Calu3 (cell line): ENCODE results near the gene APOE. TPM values are rescaled to one million over a fixed set of nuclear protein-coding genes. Genes with fewer than 3 reads are reported as not detected.

Experiments
- BruUV-seq: library from RNA; stranded (reverse); fragments of 400-500 nt; replicated peaks from 2 replicates; lab custom pipeline; 2021; lab: Mats Ljungman, UMichigan
- CTCF ChIA-PET: fragments of 300-600 bp; sonication (Branson Sonifier 250); formaldehyde crosslinking; loops from one replicate; lab custom pipeline; 2022; ENCODE audit warnings: antibody characterized with exemption; lab: Charles Lee
- DNase-seq: peaks from one replicate; pipeline ENCODE4 v3.0.0; 2022
- H3K27ac Mint-ChIP-seq: one replicate; pipeline ENCODE4 v1.8.0; 2022; ENCODE audit warnings: mixed read lengths; ENCODE audit not compliant: unreplicated experiment
- H3K27me3 Mint-ChIP-seq: one replicate; pipeline ENCODE4 v1.8.0; 2022; ENCODE audit warnings: mixed read lengths; ENCODE audit not compliant: unreplicated experiment
- H3K36me3 Mint-ChIP-seq: one replicate; pipeline ENCODE4 v1.8.0; 2022; ENCODE audit warnings: mild to moderate bottlenecking, moderate library complexity, mixed read lengths; ENCODE audit not compliant: insufficient read depth, unreplicated experiment
- H3K4me1 Mint-ChIP-seq: one replicate; pipeline ENCODE4 v1.8.0; 2022; ENCODE audit warnings: mild to moderate bottlenecking, low read depth, mixed read lengths; ENCODE audit not compliant: unreplicated experiment
- H3K4me3 Mint-ChIP-seq: one replicate; pipeline ENCODE4 v1.8.0; 2022; ENCODE audit warnings: mild to moderate bottlenecking, low read depth, moderate library complexity, mixed read lengths; ENCODE audit not compliant: unreplicated experiment
- H3K9me3 Mint-ChIP-seq: one replicate; pipeline ENCODE4 v1.8.0; 2022; ENCODE audit warnings: low read depth, mixed read lengths; ENCODE audit not compliant: unreplicated experiment
- CTCF ChIP-seq: fragments of 200-600 bp; IDR thresholded peaks from one replicate; pipeline ENCODE4 v1.8.0; 2022; ENCODE audit warnings: antibody characterized with exemption; ENCODE audit not compliant: unreplicated experiment
- intact Hi-C: fragments of 100-400 bp; cut with micrococcal nuclease; formaldehyde crosslinking; loops from one replicate; pipeline ENCODE4 v1.10.0; 2022; ENCODE audit not compliant: unreplicated experiment
- total RNA-seq: library from RNA; stranded (reverse); gene quantifications from 2 replicates; pipeline ENCODE4 v1.2.3, GENCODE V29; 2022

APOE gene
- total RNA-seq, 1 experiment from 2014 or later: 1.1 TPM

GRCh38 chr19:44894946-44895345 is 10.7 kb upstream of the APOE start:
- peaks cover 99% of the 10 kb centered on the region for H3K36me3 Mint-ChIP-seq
- no peak overlapping the region for H3K27ac Mint-ChIP-seq
- no peak for DNase-seq
- no peak overlapping the region for H3K4me3 Mint-ChIP-seq
- H3K4me1 Mint-ChIP-seq: peaks cover 26% of the 10 kb centered on the region
- intact Hi-C loops: no loop called here
- H3K9me3 Mint-ChIP-seq: no peaks in the 10 kb centered on the region
- no peak for TF ChIP-seq CTCF
- no TSS peak for BruUV-seq
- CTCF ChIA-PET: interaction anchor here (1.0 kb wide), 1 partner anchor 51 kb away, joined by 3 read pairs; no protein-coding TSS in a partner anchor
- no peaks in the 10 kb centered on the region for H3K27me3 Mint-ChIP-seq

DNA sequence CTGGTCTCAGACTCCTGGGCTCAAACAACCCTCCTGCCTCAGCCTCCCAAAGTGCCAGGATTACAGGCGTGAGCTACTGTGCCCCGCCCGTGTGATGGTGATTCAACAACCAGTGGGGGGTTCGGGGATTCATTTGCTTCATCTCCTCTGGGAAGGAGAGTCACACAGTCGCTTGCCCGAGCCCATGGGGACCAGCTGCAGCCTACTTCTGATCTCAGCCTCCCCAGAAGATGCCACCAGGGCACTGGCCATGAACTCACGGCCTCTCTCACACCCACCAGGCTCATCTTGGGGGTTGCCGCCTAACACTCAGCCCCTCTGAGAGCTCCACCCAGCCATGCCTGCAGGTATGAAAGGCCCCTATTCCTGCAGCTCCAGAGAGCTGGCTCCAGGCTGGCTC is 7.8 kb upstream of the APOE start:
- no peak for DNase-seq
- peaks cover 98% of the 10 kb centered on the region for H3K36me3 Mint-ChIP-seq
- CTCF ChIA-PET: no interaction called here
- no peak overlapping the region for H3K4me3 Mint-ChIP-seq
- TF ChIP-seq CTCF: no peak
- peaks cover 5% of the 10 kb centered on the region for H3K4me1 Mint-ChIP-seq
- H3K27ac Mint-ChIP-seq: no peak overlapping the region
- intact Hi-C loops: no loop called here
- no peaks in the 10 kb centered on the region for H3K27me3 Mint-ChIP-seq
- no TSS peak for BruUV-seq
- no peaks in the 10 kb centered on the region for H3K9me3 Mint-ChIP-seq

GRCh38 chr19:44900328-44901244 is 5.0 kb upstream of the APOE start:
- BruUV-seq: no TSS peak
- intact Hi-C loops: no loop called here
- Mint-ChIP-seq H3K4me3 (no peak overlapping the region), H3K27ac (no peak overlapping the region), H3K4me1 (no peaks in the 10 kb centered on the region), H3K9me3 (no peaks in the 10 kb centered on the region), H3K27me3 (peaks cover 18% of the 10 kb centered on the region), H3K36me3 (peaks cover 98% of the 10 kb centered on the region)
- TF ChIP-seq CTCF: no peak
- CTCF ChIA-PET: interaction anchor here (0.6 kb wide), 1 partner anchor 438 kb away, joined by 5 read pairs; no protein-coding TSS in a partner anchor
- no peak for DNase-seq

DNA sequence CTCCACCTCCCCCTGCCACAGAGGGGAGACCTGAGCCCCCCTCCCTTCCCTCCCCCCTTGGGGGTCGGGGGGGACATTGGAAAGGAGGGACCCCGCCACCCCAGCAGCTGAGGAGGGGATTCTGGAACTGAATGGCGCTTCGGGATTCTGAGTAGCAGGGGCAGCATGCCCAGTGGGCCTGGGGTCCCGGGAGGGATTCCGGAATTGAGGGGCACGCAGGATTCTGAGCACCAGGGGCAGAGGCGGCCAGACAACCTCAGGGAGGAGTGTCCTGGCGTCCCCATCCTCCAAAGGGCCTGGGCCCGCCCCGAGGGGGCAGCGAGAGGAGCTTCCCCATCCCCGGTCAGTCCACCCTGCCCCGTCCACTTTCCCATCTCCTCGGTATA is 2.4 kb upstream of the APOE start:
- TF ChIP-seq CTCF: no peak
- Mint-ChIP-seq H3K27me3 (peaks cover 43% of the 10 kb centered on the region), H3K27ac (peak overlapping the region; percentile 79), H3K4me3 (no peak overlapping the region), H3K4me1 (peaks cover 11% of the 10 kb centered on the region), H3K36me3 (peaks cover 84% of the 10 kb centered on the region), H3K9me3 (no peaks in the 10 kb centered on the region)
- CTCF ChIA-PET: interaction anchor here (1.2 kb wide), 2 partner anchors 49 to 52 kb away, joined by 3 read pairs; partner anchors contain the start of gene CLPTM1
- no peak for DNase-seq
- intact Hi-C loops: loop anchor here (1.0 kb wide), 1 partner anchor 48 kb away; no protein-coding TSS in a partner anchor
- TSS peak; percentile 72 for BruUV-seq
